Esophagus muscularis mucosa (tissue), 4 donors: ENCODE results near the gene UBAC1. TPM values are rescaled to one million over a fixed set of nuclear protein-coding genes. Genes with fewer than 3 reads are reported as not detected.
"Not testable (repeated sequence)": the region's sequence is repeated elsewhere in the genome, so short reads cannot be mapped to it uniquely, and the experiment has no call there.

ENCODE experiments used
- DNase-seq: peaks from one replicate; pipeline ENCODE4 v3.0.0-alpha.2; 2017; ENCODE audit errors: extremely low spot score
- H3K27ac ChIP-seq, 4 donors: fragments of 200-600 bp; sonication (generic); replicated peaks in 1 of 4; 1 replicate in 3 of 4; 2 replicates in 1 of 4; pipeline ENCODE4 v1.5.1; 2016 to 2019; ENCODE audit warnings: mild to moderate bottlenecking in 1 of 4
- H3K27me3 ChIP-seq, 4 donors: fragments of 200-600 bp; sonication (generic); one replicate each; pipeline versions ENCODE4 v1.5.1 to v1.6.0; 2016 to 2019
- H3K36me3 ChIP-seq, 4 donors: fragments of 200-600 bp; sonication (generic); one replicate each; pipeline ENCODE4 v1.5.1; 2016 to 2019
- H3K4me1 ChIP-seq, 4 donors: fragments of 200-600 bp; sonication (generic); one replicate each; pipeline ENCODE4 v1.5.1; 2016 to 2019
- H3K4me3 ChIP-seq, 4 donors: fragments of 200-600 bp; sonication (generic); 1 replicate in 2 of 4; 2 replicates in 2 of 4; pipeline ENCODE4 v1.5.1; 2016 to 2019; ENCODE audit warnings: mild to moderate bottlenecking in 4 of 4, moderate library complexity in 1 of 4
- H3K9me3 ChIP-seq, 4 donors: fragments of 200-600 bp; sonication (generic); 1 replicate in 3 of 4; 2 replicates in 1 of 4; pipeline ENCODE4 v1.5.1; 2016 to 2019
- EP300 ChIP-seq: sonication (generic); formaldehyde crosslinking; IDR thresholded peaks from one replicate; pipeline ENCODE4 v1.6.1; 2017; ENCODE audit warnings: antibody characterized with exemption
- POLR2A ChIP-seq: fragments of 450-650 bp; IDR thresholded peaks from one replicate; pipeline ENCODE4 v1.6.1; 2017; ENCODE audit warnings: antibody characterized with exemption, moderate library complexity, mild to moderate bottlenecking, low read depth
- POLR2AphosphoS5 ChIP-seq, 2 donors: sonication (generic); formaldehyde crosslinking; IDR thresholded peaks; one replicate each; pipeline ENCODE4 v1.6.1; 2017; ENCODE audit warnings: antibody characterized with exemption in 2 of 2
- WGBS: methylation state at CpG from one replicate; pipeline ENCODE4 v1.1.5; 2018; 5-methylcytosine and 5-hydroxymethylcytosine counted together
- intact Hi-C: fragments of 100-400 bp; cut with DNase I; formaldehyde crosslinking; loops from one replicate; pipeline ENCODE4 v1.15.1; 2023
- total RNA-seq, 4 donors: library from RNA; depleted of rRNA; stranded (reverse); fragments of >200 nt; gene quantifications; one replicate each; pipeline versions ENCODE4 v1.1.0 to v1.2.1, GENCODE V29; 2016
- TF ChIP-seq, protein P1 (sequence below), 3 experiments: fragments of 200-600 bp in 2 of 3; fragments of 450-650 bp in 1 of 3; sonication (generic) in 2 of 3; IDR thresholded peaks; one replicate each; pipeline ENCODE4 v1.5.1; 2017 to 2019; ENCODE audit warnings: antibody characterized with exemption in 3 of 3, mild to moderate bottlenecking in 2 of 3, moderate library complexity in 1 of 3

UBAC1 gene
- total RNA-seq, 4 donors from 2014 or later: 61.6 to 77.2 (median 67.3) TPM

GRCh38 chr9:135970128-135970815 lies 9.1 kb upstream of the UBAC1 start:
- H3K4me3 ChIP-seq: no peak overlapping the region
- WGBS: 83% methylated on average over 8 of the region's 9 CpGs
- TF ChIP-seq POLR2A: no peak
- TF ChIP-seq, protein P1, sequence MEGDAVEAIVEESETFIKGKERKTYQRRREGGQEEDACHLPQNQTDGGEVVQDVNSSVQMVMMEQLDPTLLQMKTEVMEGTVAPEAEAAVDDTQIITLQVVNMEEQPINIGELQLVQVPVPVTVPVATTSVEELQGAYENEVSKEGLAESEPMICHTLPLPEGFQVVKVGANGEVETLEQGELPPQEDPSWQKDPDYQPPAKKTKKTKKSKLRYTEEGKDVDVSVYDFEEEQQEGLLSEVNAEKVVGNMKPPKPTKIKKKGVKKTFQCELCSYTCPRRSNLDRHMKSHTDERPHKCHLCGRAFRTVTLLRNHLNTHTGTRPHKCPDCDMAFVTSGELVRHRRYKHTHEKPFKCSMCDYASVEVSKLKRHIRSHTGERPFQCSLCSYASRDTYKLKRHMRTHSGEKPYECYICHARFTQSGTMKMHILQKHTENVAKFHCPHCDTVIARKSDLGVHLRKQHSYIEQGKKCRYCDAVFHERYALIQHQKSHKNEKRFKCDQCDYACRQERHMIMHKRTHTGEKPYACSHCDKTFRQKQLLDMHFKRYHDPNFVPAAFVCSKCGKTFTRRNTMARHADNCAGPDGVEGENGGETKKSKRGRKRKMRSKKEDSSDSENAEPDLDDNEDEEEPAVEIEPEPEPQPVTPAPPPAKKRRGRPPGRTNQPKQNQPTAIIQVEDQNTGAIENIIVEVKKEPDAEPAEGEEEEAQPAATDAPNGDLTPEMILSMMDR (IDR thresholded peaks at IDR 0.05): no peak
- no peak for TF ChIP-seq EP300
- no peak for TF ChIP-seq POLR2AphosphoS5 (IDR thresholded peaks at IDR 0.05)

DNA sequence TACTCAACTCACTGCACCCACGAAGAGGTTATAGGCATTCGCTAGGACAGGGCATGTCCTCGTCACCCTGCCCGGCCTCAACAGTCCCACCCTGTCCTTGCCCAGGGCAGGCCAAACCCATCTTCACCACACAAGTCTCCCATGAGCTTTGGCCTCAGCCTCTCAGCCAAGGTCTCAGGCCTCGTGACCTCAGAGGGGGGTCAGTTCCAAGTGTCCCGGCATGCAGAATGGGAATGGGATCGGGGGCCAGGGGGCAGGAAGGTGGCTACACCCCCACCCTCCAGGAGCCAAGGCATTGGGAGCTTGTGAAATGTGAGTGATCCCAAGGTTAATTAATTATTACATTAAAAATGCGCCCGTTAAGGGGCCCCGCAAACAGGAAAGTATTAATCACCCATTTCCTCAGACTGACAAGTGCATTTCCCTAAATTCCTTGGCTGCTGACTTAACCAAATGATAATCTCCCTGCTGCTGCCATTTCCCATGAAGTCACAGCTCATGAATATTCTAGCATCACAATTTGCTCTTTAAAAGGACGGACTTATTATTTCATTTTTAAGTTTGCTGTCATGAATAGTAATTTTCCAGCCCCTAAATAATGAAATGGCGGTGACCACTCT lies 8.0 kb upstream of the UBAC1 start:
- Histone ChIP-seq H3K36me3 (no peaks in the 10 kb centered on the region), H3K27ac (peak overlapping the region in 1 of 4 donors; percentile 20), H3K27me3 (peaks cover 0 to 31% (median 0%) of the 10 kb centered on the region in 4 donors), H3K4me1 (peaks cover 20 to 28% (median 27%) of the 10 kb centered on the region in 4 donors), H3K4me3 (no peak overlapping the region), H3K9me3 (no peaks in the 10 kb centered on the region)
- WGBS: 68% methylated on average over 9 of the region's 12 CpGs
- TF ChIP-seq EP300 (no peak), POLR2AphosphoS5 (IDR thresholded peaks at IDR 0.05) (no peak), POLR2A (no peak)
- TF ChIP-seq, protein P1 (IDR thresholded peaks at IDR 0.05): no peak
- DNase-seq: no peak
- intact Hi-C loops: no loop called here

More at GRCh38 chr9:135970128-135970815, 9.1 kb upstream of the UBAC1 start:
- DNase-seq: no peak
- H3K27ac ChIP-seq: no peak overlapping the region
- peaks cover 0 to 37% (median 0%) of the 10 kb centered on the region in 4 donors for H3K27me3 ChIP-seq
- no peaks in the 10 kb centered on the region for H3K9me3 ChIP-seq
- peaks cover 20 to 28% (median 27%) of the 10 kb centered on the region in 4 donors for H3K4me1 ChIP-seq
- intact Hi-C loops: no loop called here
- H3K36me3 ChIP-seq: no peaks in the 10 kb centered on the region

DNA sequence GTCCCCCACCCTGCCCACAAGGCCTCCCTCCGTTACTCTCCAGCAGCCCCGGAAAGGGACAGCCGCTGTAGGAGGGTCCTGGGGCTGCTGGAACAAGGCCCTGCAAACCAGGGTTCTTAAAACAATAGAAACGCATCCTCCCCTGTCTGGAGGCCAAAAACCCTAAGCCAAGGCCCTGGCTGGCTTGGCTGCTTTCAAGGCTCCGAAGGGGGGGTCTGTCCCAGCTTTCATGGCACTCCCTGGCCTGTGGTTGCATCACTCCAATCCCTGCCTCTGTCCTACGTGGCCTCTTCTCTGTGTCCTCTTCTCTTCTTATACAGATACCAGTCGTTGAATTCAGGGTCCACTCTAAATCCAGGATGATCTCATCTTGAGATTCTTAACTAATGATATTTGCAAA lies 7.4 kb upstream of the UBAC1 start:
- Histone ChIP-seq H3K27me3 (peaks cover 0 to 26% (median 0%) of the 10 kb centered on the region in 4 donors), H3K4me3 (no peak overlapping the region), H3K4me1 (peaks cover 20 to 28% (median 25%) of the 10 kb centered on the region in 4 donors), H3K9me3 (no peaks in the 10 kb centered on the region), H3K36me3 (no peaks in the 10 kb centered on the region), H3K27ac (peak overlapping the region in 1 of 4 donors; percentile 18)
- TF ChIP-seq, protein P1 (IDR thresholded peaks at IDR 0.05): no peak
- no peak for TF ChIP-seq EP300
- TF ChIP-seq POLR2AphosphoS5 (IDR thresholded peaks at IDR 0.05): no peak
- no peak for TF ChIP-seq POLR2A
- intact Hi-C loops: no loop called here
- no peak for DNase-seq
- WGBS: 49% methylated on average over 4 of the region's 7 CpGs

GRCh38 chr9:135968083-135968476 lies 6.9 kb upstream of the UBAC1 start:
- WGBS: 80% methylated on average over 1 of the region's 5 CpGs
- no peak for DNase-seq
- H3K27ac ChIP-seq: peak overlapping the region in 1 of 4 donors; percentile 18
- intact Hi-C loops: no loop called here
- H3K9me3 ChIP-seq: no peaks in the 10 kb centered on the region
- no peaks in the 10 kb centered on the region for H3K36me3 ChIP-seq
- no peak for TF ChIP-seq POLR2AphosphoS5 (IDR thresholded peaks at IDR 0.05)
- no peak for TF ChIP-seq POLR2A
- TF ChIP-seq, protein P1 (IDR thresholded peaks at IDR 0.05): no peak
- no peak for TF ChIP-seq EP300
- peaks cover 0 to 20% (median 0%) of the 10 kb centered on the region in 4 donors for H3K27me3 ChIP-seq
- H3K4me1 ChIP-seq: peaks cover 20 to 28% (median 24%) of the 10 kb centered on the region in 4 donors
- no peak overlapping the region for H3K4me3 ChIP-seq

GRCh38 chr9:135966916-135967260 lies 5.7 kb upstream of the UBAC1 start:
- intact Hi-C loops: loop anchor here (1.0 kb wide), 1 partner anchor 156 kb away; no protein-coding TSS in a partner anchor
- not testable (repeated sequence) for H3K36me3 ChIP-seq, H3K4me3 ChIP-seq, DNase-seq, H3K27ac ChIP-seq, H3K9me3 ChIP-seq
- peaks cover 20 to 30% (median 24%) of the 10 kb centered on the region in 4 donors for H3K4me1 ChIP-seq
- H3K27me3 ChIP-seq: peaks cover 0 to 11% (median 0%) of the 10 kb centered on the region in 4 donors
- WGBS: 83% methylated on average over 6 of the region's 16 CpGs
